Measurements from ENCODE around the gene KAZN. TPM values are rescaled to one million over a fixed set of nuclear protein-coding genes. Genes with fewer than 3 reads are reported as not detected.

Gene KAZN
- total RNA-seq, 1 donor from 2014 or later = 1.1 TPM

DNA sequence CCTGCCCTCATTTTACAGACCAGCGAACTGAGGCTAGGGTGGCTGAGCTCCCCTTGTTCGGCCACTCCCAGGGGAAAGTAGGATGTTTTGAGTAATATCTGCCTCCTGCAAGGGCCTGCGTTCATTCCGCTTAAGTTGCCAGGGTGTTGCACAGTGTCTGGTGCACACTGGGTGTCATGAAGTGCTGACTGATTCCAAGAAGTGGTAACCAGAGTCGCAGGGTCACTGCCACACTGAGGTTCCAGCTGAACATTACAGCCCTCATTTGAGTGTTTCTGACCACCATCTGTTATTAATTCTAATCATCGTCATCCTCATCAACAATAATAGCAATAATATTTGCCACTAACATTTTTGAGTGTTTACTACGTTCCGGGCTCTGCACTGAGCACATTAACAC is 250.6 kb downstream of the KAZN start:
- Mint-ChIP-seq H3K4me1 (no peaks in the 10 kb centered on the region), H3K4me3 (no peak overlapping the region), H3K9me3 (peaks cover 14% of the 10 kb centered on the region), H3K36me3 (ENCODE audit: low read depth) (no peaks in the 10 kb centered on the region), H3K27ac (no peak overlapping the region), H3K27me3 (no peaks in the 10 kb centered on the region)
- DNase-seq = no peak
- intact Hi-C loops (cut with micrococcal nuclease) = no loop called here

DNA sequence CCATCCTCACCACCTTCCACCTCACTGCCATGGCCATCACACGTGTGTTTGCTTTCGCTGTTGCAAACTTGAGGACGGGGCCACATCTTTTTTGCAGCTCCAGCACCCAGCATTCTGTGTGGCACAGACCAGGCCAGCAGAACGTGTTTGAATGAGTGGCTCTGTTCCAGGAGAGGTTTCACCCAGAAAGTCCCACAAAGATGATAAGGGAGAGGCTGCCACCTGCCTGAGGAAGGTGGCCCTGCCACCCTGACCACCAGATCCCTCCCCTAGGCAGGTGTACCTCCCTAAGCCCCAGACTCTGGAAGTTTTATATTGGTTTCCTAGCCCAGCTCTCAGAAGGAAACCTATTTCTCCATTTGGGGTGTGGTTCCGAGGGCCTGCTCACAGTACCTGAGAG is 252.1 kb downstream of the KAZN start:
- no peaks in the 10 kb centered on the region for H3K4me1 Mint-ChIP-seq
- H3K27me3 Mint-ChIP-seq = no peaks in the 10 kb centered on the region
- no peak overlapping the region for H3K27ac Mint-ChIP-seq
- H3K9me3 Mint-ChIP-seq = peaks cover 1% of the 10 kb centered on the region
- H3K4me3 Mint-ChIP-seq = no peak overlapping the region
- intact Hi-C loops (cut with micrococcal nuclease) = no loop called here
- H3K36me3 Mint-ChIP-seq (ENCODE audit: low read depth) = no peaks in the 10 kb centered on the region
- DNase-seq = no peak

DNA sequence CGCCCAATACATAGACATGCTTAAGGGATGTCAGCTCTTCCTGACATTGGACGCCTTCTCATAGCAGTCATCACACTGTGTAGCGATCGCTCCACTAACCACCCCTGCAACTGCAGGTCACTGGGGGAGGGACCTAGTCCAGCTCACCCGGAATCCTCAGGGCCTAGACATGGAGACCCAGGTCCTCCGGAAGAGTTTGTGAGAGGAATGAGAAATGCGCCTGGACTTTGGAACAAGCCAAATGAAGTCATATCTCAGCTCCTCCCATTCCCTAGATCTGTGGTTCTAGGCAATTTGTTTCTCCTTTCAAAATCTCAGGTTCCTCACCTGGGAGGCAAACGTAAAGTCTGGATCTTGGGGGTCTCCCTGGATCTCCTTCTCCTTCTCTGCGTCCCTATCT is 253.3 kb downstream of the KAZN start:
- intact Hi-C loops (cut with micrococcal nuclease) = no loop called here
- Mint-ChIP-seq H3K9me3 (no peaks in the 10 kb centered on the region), H3K36me3 (ENCODE audit: low read depth) (no peaks in the 10 kb centered on the region), H3K27me3 (no peaks in the 10 kb centered on the region), H3K27ac (no peak overlapping the region), H3K4me1 (no peaks in the 10 kb centered on the region), H3K4me3 (no peak overlapping the region)
- DNase-seq = no peak

DNA sequence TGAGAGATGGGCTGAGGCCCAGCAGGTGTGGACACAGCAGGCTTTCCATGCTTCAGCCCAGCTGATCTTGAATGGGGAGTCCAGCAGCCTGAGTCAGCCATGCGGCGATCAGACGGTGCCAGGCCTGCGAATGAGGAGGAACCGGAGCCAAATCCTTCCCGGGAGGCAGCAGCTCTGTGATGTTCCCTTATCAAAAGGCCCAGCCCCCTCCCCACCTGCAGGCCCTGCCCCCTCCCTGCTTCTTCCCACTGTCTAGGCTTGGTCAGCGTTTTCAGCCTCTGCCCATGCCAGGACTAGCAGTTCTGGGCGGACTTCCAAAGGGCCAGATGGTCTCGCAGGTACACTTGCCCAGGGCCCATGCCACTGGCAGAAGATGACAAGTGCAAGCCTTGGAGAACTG is 253.8 kb downstream of the KAZN start:
- H3K9me3 Mint-ChIP-seq = no peaks in the 10 kb centered on the region
- no peak overlapping the region for H3K4me3 Mint-ChIP-seq
- no peaks in the 10 kb centered on the region for H3K4me1 Mint-ChIP-seq
- H3K27me3 Mint-ChIP-seq = no peaks in the 10 kb centered on the region
- intact Hi-C loops (cut with micrococcal nuclease) = no loop called here
- no peaks in the 10 kb centered on the region for H3K36me3 Mint-ChIP-seq (ENCODE audit: low read depth)
- H3K27ac Mint-ChIP-seq = no peak overlapping the region
- DNase-seq = no peak

DNA sequence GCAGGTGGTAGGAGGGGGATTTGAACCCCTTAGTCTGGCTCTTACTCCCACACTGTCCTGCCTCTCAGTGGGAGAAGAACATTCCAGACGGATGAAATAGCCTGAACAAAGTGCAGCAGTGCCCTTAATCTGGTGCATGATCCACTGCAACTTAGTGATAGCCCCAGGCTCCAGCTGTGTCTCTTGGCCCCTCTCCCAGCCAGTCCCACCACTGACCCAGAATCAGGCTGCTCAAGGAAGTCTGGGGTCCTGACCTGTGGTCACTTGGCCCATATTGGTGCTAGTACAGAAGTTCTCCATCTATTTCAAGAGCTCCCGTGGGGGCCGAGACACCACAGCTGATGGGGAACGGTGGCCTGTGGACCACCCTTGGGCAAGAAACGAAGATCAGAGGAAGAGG is 255.0 kb downstream of the KAZN start:
- intact Hi-C loops (cut with micrococcal nuclease) = no loop called here

DNA sequence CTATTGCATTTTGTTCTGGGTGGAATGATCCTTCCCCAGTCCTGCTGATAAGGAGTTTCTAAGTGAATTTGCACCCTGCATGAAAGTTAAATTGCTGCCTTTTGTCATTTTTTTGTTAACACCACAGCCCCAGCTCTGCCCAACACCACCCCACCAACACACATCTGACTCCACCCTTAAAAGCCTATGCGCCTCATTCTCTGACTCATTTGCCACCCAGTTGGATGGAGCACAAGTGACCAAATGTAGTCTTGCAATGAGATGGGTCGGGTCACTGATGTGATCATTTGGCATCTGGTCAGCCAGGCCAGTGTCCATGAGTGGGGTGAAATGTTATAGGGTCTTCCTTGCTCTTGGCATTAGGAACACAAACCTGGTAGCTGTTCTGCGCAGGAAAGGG is 256.8 kb downstream of the KAZN start:
- intact Hi-C loops (cut with micrococcal nuclease) = no loop called here
- H3K27me3 Mint-ChIP-seq = no peaks in the 10 kb centered on the region
- H3K9me3 Mint-ChIP-seq = no peaks in the 10 kb centered on the region
- DNase-seq = no peak
- no peaks in the 10 kb centered on the region for H3K4me1 Mint-ChIP-seq
- no peak overlapping the region for H3K27ac Mint-ChIP-seq
- H3K36me3 Mint-ChIP-seq (ENCODE audit: low read depth) = no peaks in the 10 kb centered on the region
- H3K4me3 Mint-ChIP-seq = no peak overlapping the region

More for the DNA sequence above, 255.0 kb downstream of the KAZN start:
- Mint-ChIP-seq H3K4me1 (no peaks in the 10 kb centered on the region), H3K27me3 (no peaks in the 10 kb centered on the region), H3K9me3 (no peaks in the 10 kb centered on the region), H3K4me3 (no peak overlapping the region), H3K27ac (no peak overlapping the region), H3K36me3 (ENCODE audit: low read depth) (no peaks in the 10 kb centered on the region)
- no peak for DNase-seq

DNA sequence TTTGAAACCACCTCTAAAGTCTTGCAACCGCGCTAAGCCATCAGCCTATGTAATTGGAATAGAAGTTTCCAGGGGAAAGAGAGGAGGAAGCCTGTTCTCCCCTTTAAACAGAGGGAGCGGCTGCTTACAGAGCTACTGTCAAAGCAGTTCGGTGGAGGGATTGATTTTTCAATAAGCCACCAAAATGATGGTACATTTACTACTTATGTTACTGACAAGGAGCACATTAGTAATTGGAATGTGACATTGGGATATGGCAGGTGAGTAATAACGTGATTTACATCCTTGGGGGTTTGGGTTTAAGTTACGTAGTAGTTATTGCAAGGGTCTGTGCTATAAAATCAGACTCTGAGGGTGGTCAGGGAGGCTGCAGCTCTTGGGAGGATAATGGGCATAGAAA is 257.3 kb downstream of the KAZN start:
- intact Hi-C loops (cut with micrococcal nuclease) = no loop called here
- Mint-ChIP-seq H3K27ac (no peak overlapping the region), H3K36me3 (ENCODE audit: low read depth) (no peaks in the 10 kb centered on the region), H3K9me3 (no peaks in the 10 kb centered on the region), H3K4me3 (no peak overlapping the region), H3K4me1 (no peaks in the 10 kb centered on the region), H3K27me3 (no peaks in the 10 kb centered on the region)
- no peak for DNase-seq

DNA sequence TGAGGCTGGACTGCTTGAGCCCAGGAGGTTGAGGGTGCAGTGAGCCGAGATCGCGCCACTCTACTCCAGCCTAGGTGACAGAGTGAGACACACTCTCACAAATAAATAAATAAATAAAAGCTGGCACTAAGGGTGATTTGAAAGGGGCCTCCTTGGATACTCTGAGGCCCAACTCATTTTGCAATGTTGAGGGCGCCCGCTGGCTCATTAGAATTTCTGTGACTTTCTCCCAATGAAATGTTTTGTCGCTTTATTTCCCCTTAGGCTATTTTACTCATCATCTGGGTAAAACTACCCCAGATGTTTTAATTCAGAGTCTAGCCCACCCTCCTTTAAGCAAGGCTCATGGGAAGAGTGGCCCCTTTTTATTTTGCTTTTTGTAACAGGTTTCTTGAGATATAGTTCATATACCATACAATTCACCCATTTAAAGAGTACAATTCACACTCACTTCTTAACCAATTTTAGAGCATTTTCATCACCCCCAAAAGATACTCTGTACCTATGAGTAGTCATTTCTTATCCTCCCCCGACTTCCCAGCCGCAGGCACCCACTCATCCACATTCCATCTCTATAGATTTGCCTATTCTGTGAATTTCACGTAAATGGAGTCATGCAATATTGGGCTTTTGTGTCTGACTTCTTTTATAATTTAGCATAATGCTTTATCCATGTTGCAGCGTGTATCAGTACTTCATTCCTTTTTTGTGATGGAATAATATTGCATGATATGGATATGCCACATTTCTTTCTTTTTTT is 259.1 kb downstream of the KAZN start:
- Mint-ChIP-seq H3K36me3 (ENCODE audit: low read depth) (no peaks in the 10 kb centered on the region), H3K4me1 (no peaks in the 10 kb centered on the region), H3K9me3 (no peaks in the 10 kb centered on the region), H3K27ac (no peak overlapping the region), H3K27me3 (no peaks in the 10 kb centered on the region), H3K4me3 (no peak overlapping the region)
- DNase-seq = no peak
- intact Hi-C loops (cut with micrococcal nuclease) = no loop called here

DNA sequence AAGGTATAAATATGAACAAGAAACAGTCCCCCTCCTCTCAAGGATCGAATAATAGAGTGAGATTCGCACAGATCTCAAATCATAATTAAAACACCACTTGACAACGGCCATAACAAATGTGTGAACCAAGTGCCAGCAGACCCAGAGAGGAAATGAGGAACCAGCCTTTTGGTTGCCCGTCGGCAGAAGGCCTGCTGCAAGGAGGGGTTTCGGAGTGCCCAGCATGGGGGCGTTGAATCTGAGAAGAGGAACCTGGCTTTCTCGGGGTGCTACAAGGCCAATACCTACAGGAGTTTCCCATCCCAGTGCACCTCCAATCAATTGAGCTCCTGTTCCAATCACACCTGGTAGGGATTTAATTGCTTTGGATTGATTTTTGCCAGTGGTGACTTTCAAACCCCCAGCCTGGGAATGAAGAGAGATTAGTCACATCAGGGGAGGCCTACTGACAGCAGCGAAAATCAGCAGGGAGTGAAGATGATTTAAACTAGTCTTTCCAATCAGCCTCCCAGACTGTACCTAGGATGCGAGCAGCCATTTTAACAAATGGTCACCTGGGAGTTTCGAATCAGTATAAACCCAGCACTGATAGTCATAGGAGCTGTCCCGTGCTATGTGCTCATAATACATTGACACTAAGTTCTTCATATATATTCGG is 263.8 kb downstream of the KAZN start:
- H3K36me3 Mint-ChIP-seq (ENCODE audit: low read depth) = no peaks in the 10 kb centered on the region
- no peak overlapping the region for H3K4me3 Mint-ChIP-seq
- H3K27me3 Mint-ChIP-seq = no peaks in the 10 kb centered on the region
- no peak for DNase-seq
- no peaks in the 10 kb centered on the region for H3K4me1 Mint-ChIP-seq
- intact Hi-C loops (cut with micrococcal nuclease) = no loop called here
- H3K27ac Mint-ChIP-seq = no peak overlapping the region
- no peaks in the 10 kb centered on the region for H3K9me3 Mint-ChIP-seq

DNA sequence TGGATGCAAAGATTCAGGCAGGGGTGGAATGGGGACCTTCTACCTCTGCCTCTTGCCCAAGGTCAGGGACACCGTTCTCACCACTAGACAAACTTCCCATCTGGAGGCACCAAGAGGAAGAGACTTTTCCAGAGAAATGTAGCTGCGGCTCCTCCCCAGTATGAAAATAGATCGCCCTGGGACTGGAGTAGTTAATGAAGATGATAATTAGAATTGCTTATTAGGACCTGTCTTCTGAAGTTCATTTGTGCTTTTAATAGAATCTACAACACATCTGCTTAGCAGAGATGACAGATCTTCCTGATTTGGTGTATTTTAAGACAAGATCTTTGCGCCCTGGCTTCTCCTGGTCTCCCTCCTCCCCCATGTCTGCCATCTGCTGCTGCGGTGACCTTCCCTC is 266.6 kb downstream of the KAZN start:
- Mint-ChIP-seq H3K4me1 (no peaks in the 10 kb centered on the region), H3K36me3 (ENCODE audit: low read depth) (no peaks in the 10 kb centered on the region), H3K27me3 (no peaks in the 10 kb centered on the region), H3K27ac (no peak overlapping the region), H3K9me3 (no peaks in the 10 kb centered on the region), H3K4me3 (no peak overlapping the region)
- intact Hi-C loops (cut with micrococcal nuclease) = no loop called here
- no peak for DNase-seq

DNA sequence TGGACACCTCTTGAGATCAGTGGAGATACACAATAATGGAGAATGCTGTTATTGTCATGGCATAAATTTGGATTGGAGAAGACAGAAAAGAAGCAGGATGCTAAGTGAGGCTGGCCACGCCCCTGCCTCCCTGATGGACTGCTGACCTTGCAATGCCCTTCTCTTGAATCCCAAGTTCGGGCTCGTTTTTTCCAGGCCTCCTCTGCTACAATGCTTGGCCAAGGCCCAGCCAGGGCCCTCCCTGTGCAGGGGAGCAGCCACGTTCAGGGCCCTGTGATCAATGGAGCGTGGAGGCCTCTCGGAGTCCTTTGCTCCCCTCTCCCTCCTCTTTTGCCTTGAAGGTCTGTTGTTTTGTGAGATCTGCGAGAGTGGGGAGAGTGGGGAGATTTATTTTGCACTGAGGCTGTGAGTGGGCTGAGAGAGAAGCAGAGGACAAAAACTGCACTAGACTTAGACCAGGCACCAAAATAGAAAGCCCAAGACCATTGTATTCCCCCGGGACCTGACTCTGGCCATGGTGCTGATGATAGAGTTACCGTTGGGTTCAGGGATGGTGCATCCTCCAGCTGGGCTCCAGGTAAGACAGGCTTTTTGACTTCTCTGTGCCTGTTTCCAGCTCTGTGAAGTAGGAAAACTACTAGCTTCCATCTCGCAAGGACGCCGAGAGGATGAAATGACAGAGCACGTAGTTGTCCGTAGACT is 268.6 kb downstream of the KAZN start:
- Mint-ChIP-seq H3K27ac (no peak overlapping the region), H3K4me3 (no peak overlapping the region), H3K27me3 (peaks cover 3% of the 10 kb centered on the region), H3K9me3 (no peaks in the 10 kb centered on the region), H3K4me1 (no peaks in the 10 kb centered on the region), H3K36me3 (ENCODE audit: low read depth) (no peaks in the 10 kb centered on the region)
- intact Hi-C loops (cut with micrococcal nuclease) = no loop called here
- no peak for DNase-seq

DNA sequence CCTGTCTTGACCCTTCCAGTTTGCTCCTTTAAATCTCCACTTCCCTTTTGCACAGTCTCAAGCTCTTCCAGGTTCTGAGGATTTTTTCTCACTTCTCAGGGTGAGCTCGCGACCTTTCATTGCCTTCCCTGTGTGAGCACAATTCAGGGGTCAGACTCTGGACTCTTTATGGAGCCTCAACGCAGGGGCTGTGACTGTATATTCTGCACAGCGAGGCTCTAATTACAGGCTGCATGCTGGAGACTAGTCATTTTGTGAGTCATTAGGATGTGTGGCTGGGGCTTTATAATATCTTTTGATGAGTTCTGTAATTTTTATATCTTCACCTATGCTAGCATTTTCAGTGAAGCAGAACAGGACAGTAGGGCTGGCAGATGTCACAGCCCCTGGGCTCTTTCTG is 270.7 kb downstream of the KAZN start:
- Mint-ChIP-seq H3K27me3 (peaks cover 3% of the 10 kb centered on the region), H3K27ac (no peak overlapping the region), H3K9me3 (no peaks in the 10 kb centered on the region), H3K36me3 (ENCODE audit: low read depth) (no peaks in the 10 kb centered on the region), H3K4me3 (no peak overlapping the region), H3K4me1 (no peaks in the 10 kb centered on the region)
- no peak for DNase-seq
- intact Hi-C loops (cut with micrococcal nuclease) = no loop called here

DNA sequence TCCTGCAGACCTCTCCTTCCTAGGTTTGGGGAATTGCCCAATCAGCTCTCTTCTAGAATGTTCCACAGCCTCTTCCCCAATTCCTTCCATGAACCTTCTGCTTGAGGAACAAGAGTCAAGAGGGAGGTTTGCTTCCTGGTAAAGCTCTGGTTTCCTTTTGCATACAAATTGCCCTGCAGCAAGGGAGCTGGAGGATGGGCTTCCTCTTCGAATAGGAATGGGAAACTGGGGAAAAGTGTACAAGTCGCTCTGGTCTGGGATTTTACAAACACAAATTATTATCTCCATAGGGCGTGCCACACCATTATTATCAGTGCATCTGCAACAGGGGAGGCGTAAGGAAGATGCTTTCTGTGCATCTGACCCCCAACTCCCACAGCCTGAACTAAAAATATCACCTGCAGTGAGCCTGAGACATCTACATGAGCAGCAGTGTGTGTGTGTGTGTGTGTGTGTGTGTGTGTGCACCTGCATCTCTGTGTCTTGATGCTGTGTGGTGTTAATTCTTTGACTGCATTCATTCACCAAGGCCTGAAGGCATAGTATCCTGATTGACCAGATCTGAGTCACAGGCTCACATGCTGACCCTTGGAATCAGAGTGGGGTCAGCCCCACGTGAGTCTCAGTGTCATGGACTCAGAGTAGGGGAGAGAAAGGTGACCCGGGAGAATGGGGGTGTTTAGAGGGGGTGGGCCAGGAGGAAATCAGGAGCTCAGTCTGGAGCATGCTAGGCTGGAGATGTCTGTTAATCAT is 272.9 kb downstream of the KAZN start:
- no peaks in the 10 kb centered on the region for H3K4me1 Mint-ChIP-seq
- H3K9me3 Mint-ChIP-seq = no peaks in the 10 kb centered on the region
- intact Hi-C loops (cut with micrococcal nuclease) = no loop called here
- no peak overlapping the region for H3K27ac Mint-ChIP-seq
- H3K27me3 Mint-ChIP-seq = peaks cover 5% of the 10 kb centered on the region
- H3K36me3 Mint-ChIP-seq (ENCODE audit: low read depth) = no peaks in the 10 kb centered on the region
- no peak for DNase-seq
- no peak overlapping the region for H3K4me3 Mint-ChIP-seq

DNA sequence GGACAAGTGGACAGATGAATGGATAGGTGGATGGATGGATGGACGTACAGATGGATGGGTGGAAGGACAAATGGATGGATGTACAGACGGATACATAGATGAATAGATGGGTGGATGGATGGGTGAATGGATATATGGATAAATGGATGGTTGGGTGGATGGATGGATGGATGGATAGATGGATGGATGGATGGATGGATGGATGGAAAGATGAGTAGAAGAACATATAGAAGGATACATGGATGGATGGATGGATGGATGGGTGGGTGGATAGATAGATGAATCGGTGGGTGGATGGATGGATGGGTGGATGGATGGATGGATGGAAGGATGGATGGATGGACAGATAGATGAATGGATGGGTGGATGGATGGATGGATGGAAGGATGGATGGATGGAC is 274.3 kb downstream of the KAZN start:
- Mint-ChIP-seq H3K27me3 (peaks cover 7% of the 10 kb centered on the region), H3K36me3 (ENCODE audit: low read depth) (no peaks in the 10 kb centered on the region), H3K4me1 (no peaks in the 10 kb centered on the region), H3K27ac (no peak overlapping the region), H3K9me3 (no peaks in the 10 kb centered on the region), H3K4me3 (no peak overlapping the region)
- no peak for DNase-seq
- intact Hi-C loops (cut with micrococcal nuclease) = no loop called here

Data from activated CD4-positive, alpha-beta T cell treated with anti-CD3 and anti-CD28 coated beads, Interleukin-2, amount 10 ng/mL, durations not matched to agents 24 days and 14 days (primary cell).